Neural cell (in vitro differentiated cells): ENCODE results near the gene RGS6.

ENCODE experiments used
- EP300 ChIP-seq: fragments of 450-650 bp; conservative IDR thresholded peaks from 2 replicates; pipeline ENCODE4 v1.6.1; 2014; ENCODE audit warnings: antibody characterized with exemption, mild to moderate bottlenecking, moderate library complexity; ENCODE audit not compliant: poor library complexity, severe bottlenecking
- POLR2AphosphoS5 ChIP-seq: IDR thresholded peaks from 2 replicates; pipeline ENCODE4 v1.6.1; 2012
- SMC3 ChIP-seq: fragments of 450-650 bp; conservative IDR thresholded peaks from 2 replicates; pipeline ENCODE4 v1.6.1; 2014; ENCODE audit warnings: antibody characterized with exemption, mild to moderate bottlenecking, moderate library complexity; ENCODE audit not compliant: poor library complexity
- TAF1 ChIP-seq: IDR thresholded peaks from 2 replicates; pipeline ENCODE4 v1.6.1; 2012; ENCODE audit warnings: low read depth
- TF ChIP-seq, protein P1 (sequence below): IDR thresholded peaks from 2 replicates; pipeline ENCODE4 v1.6.1; 2012; ENCODE audit warnings: borderline replicate concordance
- TF ChIP-seq, protein P2 (sequence below): fragments of 450-650 bp; IDR thresholded peaks from 2 replicates; pipeline ENCODE4 v1.5.1; 2014; ENCODE audit warnings: antibody characterized with exemption, mild to moderate bottlenecking, moderate library complexity; ENCODE audit not compliant: poor library complexity, severe bottlenecking

DNA sequence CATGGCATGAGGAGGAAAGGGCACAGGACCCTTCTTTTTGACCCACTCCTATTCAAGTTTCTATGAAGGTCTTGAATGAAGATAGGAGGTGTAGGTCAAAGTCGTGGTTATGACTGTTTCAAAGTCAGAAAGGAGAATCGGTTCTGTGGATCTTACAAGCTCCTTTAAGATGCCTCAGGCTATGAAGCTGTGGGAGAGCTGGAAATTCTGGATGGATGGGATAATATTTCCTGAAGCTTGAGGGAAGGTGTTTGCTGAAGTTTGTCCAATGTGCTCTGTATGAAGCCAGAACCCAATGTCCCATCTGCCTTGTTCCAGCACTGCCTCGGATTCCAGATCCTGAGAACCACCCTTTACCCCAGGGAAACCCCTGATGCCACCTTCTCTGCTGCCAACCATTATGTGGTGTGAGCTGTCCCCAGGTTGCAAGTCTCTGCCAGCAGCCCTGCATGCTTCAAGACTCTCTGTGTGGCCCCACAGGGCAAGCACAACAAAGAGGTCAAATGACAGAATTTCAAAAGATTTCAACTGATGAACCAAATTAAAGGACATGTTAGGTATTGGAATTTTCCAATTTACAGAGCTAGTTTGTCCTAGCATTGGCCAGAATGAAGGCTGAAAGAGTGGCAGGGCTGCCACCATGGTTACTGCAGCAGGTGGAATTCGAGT is 472.0 kb downstream of the RGS6 start:
- no peak for TF ChIP-seq SMC3
- TF ChIP-seq EP300, result no peak
- TF ChIP-seq, protein P1, sequence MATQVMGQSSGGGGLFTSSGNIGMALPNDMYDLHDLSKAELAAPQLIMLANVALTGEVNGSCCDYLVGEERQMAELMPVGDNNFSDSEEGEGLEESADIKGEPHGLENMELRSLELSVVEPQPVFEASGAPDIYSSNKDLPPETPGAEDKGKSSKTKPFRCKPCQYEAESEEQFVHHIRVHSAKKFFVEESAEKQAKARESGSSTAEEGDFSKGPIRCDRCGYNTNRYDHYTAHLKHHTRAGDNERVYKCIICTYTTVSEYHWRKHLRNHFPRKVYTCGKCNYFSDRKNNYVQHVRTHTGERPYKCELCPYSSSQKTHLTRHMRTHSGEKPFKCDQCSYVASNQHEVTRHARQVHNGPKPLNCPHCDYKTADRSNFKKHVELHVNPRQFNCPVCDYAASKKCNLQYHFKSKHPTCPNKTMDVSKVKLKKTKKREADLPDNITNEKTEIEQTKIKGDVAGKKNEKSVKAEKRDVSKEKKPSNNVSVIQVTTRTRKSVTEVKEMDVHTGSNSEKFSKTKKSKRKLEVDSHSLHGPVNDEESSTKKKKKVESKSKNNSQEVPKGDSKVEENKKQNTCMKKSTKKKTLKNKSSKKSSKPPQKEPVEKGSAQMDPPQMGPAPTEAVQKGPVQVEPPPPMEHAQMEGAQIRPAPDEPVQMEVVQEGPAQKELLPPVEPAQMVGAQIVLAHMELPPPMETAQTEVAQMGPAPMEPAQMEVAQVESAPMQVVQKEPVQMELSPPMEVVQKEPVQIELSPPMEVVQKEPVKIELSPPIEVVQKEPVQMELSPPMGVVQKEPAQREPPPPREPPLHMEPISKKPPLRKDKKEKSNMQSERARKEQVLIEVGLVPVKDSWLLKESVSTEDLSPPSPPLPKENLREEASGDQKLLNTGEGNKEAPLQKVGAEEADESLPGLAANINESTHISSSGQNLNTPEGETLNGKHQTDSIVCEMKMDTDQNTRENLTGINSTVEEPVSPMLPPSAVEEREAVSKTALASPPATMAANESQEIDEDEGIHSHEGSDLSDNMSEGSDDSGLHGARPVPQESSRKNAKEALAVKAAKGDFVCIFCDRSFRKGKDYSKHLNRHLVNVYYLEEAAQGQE, result no peak
- TF ChIP-seq, protein P2, sequence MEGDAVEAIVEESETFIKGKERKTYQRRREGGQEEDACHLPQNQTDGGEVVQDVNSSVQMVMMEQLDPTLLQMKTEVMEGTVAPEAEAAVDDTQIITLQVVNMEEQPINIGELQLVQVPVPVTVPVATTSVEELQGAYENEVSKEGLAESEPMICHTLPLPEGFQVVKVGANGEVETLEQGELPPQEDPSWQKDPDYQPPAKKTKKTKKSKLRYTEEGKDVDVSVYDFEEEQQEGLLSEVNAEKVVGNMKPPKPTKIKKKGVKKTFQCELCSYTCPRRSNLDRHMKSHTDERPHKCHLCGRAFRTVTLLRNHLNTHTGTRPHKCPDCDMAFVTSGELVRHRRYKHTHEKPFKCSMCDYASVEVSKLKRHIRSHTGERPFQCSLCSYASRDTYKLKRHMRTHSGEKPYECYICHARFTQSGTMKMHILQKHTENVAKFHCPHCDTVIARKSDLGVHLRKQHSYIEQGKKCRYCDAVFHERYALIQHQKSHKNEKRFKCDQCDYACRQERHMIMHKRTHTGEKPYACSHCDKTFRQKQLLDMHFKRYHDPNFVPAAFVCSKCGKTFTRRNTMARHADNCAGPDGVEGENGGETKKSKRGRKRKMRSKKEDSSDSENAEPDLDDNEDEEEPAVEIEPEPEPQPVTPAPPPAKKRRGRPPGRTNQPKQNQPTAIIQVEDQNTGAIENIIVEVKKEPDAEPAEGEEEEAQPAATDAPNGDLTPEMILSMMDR, result no peak
- no peak for TF ChIP-seq TAF1
- no peak for TF ChIP-seq POLR2AphosphoS5
